ENCODE data around the gene PALLD.

GRCh38 chr4:168613869-168614268, 117.0 kb downstream of the PALLD start:
- TF ChIP-seq CTCF (IDR thresholded peaks at IDR 0.05) (no peak), POLR2A (IDR thresholded peaks at IDR 0.05; ENCODE audit: low read depth) (no peak), EP300 (IDR thresholded peaks at IDR 0.05) (no peak)
